GM12874 (cell line): ENCODE results near the gene PLCB1.

Experiments used
- TF ChIP-seq, protein P1 (sequence below): IDR thresholded peaks from 2 replicates; pipeline ENCODE4 v1.5.1; 2011; ENCODE audit warnings: low read depth, mild to moderate bottlenecking, control low read depth, low read length, moderate library complexity; ENCODE audit not compliant: insufficient read depth

Gene PLCB1

DNA sequence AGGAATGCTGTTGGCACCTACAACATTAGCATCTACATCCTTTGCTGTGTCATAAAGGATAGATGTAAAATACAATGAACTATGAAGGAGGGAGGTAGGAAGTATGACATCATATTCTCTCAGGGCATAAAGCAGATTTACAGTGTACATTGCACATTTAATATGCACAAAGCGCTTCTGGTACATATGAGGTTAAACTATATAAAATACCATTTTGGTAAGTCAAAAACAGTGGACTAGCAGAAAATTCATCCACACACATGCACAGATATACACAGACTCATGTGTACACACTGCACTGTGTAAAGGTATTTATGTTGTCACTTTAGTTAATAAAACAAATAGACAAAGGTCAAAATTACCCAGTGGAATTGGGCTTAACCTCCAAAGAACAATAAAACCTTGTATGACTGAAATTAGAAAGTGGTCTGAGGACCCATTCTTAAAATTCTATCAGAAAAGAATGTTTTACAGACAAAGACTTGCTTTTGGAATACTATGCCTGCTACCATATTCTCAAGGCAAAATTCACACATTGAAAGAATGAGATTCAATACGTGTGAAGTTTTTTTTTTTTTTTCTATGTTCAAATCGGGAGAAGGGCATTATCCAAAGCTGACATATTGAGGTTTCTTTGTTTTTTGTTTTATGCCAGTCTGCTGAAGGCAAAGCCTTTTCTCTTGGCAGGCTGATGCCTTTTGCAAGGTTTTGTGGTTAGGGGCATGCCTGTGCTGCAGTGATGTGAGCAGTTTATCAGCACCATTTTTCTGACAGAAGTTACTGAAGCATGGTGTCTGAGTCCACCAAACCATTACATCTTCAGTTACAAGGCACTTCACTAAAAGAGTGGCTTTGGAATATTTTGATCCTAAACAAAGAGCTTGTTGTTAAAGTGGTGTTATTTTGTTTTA is 199.0 kb downstream of the PLCB1 start:
- TF ChIP-seq, protein P1, sequence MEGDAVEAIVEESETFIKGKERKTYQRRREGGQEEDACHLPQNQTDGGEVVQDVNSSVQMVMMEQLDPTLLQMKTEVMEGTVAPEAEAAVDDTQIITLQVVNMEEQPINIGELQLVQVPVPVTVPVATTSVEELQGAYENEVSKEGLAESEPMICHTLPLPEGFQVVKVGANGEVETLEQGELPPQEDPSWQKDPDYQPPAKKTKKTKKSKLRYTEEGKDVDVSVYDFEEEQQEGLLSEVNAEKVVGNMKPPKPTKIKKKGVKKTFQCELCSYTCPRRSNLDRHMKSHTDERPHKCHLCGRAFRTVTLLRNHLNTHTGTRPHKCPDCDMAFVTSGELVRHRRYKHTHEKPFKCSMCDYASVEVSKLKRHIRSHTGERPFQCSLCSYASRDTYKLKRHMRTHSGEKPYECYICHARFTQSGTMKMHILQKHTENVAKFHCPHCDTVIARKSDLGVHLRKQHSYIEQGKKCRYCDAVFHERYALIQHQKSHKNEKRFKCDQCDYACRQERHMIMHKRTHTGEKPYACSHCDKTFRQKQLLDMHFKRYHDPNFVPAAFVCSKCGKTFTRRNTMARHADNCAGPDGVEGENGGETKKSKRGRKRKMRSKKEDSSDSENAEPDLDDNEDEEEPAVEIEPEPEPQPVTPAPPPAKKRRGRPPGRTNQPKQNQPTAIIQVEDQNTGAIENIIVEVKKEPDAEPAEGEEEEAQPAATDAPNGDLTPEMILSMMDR: no peak

DNA sequence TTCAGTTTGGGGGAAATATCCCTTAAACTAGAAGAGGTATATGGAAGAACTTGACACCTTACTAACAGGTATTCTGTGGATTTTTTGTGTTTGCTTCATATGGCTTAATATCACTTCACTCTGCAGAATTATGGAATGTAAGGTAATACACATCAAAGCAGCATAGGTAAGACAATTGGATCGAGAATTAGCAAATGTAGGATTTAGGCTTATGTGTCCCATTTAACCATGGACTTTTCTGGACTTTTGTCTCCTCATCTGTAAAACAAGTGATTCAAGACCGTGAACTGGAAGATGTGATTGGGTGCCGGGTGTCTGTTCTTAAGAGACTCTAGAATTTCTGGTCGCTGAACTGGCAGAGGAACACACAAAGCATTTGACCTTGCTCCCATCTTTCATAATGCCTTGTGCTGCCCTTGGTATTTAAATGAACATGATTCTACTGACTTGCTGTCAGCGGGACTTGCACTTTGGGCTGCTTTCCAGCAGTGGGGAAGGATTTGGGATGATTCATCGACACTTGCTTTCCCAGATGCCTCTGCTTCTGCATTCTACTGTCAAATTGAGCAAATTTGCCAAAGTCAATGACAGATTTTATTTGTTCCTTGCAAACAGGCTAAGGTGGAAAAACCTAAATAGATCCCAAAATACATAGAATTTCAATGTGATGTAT is 199.8 kb downstream of the PLCB1 start:
- TF ChIP-seq, protein P1: no peak

DNA sequence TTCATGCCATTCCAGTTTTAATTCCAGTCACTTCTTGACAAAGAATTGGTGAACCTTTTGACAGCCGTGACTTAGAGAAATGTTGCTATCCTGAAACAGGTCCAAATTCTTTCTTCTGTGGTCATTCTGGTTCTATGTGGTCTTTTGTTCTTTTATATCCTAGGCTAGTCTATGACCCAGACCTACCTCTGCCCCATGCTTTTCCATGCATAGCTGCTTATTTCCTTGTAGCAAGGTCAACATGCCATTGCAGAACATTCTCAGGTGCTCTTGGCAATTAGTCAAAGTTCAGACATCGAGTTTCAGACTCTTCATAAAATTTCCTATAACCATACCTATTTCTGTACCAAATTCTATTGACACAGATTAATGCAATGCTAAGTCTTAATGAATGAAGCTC is 202.6 kb downstream of the PLCB1 start:
- TF ChIP-seq, protein P1: no peak

DNA sequence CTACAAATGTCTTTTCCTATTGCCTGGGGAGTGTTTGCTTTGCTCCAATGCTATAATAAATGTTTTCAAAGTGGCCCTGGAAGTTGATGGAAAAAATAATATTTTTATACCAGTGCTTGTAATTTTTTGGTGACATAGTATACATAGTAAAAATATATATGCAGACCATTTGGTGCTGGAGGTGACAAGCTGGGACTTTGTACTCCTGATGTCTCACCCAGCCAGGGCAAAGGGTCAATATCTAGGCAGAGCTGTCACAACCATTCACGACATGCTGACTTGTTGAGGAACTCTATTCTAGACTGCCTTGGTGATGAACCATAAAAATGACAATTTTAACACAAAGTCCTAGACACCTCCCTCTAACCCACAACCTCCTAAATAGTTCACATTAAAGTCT is 203.0 kb downstream of the PLCB1 start:
- TF ChIP-seq, protein P1: no peak

DNA sequence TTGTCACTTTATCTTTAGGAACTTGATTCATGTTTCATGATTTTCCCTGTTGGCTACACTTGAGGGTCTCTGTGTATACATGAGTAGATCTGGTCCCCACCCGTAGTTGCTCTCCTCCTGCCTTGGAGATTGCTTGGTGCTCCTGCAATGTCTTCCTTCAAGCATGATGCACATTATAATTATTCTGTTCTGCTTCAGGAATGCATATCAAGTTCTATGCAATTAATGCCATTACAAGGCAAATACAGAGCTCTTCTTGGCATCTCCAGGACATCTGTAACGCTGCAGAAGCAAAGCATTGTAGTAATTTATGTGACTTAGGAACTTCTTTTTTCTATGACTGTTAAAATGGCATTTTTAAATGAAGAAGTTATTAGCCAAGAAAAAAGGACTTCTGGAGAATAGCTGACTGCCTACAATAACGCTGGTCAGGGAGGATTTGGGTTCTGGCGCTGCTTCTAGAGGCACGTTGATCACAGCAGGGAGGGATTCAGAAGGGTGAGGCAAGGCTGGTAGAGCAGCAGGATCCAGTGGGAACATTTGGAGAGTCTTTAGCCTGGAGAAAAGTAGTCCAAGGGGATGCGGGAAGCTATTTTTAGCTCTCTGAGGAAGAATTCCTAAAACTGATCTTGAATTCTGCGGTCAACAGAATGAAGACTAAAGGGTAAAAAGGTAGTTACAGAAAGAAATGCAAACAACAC is 203.6 kb downstream of the PLCB1 start:
- TF ChIP-seq, protein P1: no peak

DNA sequence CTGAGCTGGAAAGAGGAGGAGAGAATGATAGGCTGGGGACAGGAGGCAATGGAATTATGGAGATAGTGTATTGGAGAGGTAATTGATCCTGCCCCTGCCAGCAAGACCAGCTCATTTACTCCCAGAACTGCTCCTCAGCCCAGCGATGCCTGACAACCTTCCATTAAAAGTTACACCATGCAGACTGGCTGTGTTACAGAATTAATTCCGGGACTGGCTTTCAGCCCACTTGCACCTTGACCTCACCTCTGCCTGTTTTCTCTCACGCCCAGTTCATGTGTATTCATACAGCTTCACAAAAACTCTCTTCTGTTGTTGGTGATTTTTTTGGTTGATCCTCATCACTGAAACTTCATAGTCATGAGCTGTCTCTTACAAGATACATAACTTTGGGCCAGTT is 207.3 kb downstream of the PLCB1 start:
- TF ChIP-seq, protein P1: no peak

DNA sequence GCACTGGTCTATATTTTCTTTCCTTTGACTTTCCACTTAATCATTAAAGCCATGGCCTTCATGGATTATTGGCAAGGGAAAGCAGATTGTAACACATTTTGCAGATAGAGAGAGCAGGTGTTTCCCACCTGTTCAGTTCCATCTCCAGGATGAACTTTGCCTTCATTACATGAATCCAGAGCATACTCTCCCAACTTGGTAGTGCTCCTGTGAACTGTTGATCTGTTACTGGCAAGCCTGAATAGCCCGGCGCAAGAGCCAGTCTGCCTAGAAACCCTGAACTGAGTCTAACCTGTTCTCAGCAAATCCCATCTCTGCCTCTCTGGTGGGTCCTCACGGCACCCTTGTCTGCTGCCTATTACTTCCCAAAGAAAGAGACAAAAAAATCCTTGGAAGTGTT is 210.3 kb downstream of the PLCB1 start:
- TF ChIP-seq, protein P1: no peak
